ENCODE data around the gene HIGD1B. TPM values are rescaled to one million over a fixed set of nuclear protein-coding genes. Genes with fewer than 3 reads are reported as not detected.

The HIGD1B gene
- total and polyA plus RNA-seq, 9 of the 15 experiments (the other 6 are each of a cell fraction or from before 2014, with no cell fraction given) = not detected

DNA sequence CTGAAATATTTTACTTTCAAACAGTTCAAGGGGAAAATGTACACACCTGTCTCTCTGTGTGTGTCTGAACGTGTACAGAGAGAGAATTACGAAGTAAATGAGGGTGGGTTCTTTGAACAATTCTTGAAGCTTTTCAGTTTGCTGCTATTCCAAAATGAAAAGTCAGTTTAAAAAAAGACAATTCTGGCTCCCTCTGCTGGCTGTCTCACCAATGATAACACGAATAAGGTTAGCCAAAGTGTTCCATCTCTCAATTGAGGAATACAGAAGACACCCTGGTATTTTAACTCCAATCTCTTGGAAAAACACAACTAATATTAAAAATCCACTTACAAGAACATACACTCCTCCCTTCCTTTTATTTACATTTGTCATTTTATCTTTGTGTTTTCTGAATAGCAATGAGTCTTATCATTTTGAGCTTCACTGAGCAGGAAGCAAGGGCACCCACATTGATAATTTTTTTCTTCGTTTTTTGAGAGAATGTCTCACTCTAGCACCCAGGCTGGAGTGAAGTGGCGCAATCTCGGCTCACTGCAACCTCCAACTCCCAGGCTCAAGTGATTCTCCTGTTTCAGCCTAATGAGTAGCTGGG lies 31.0 kb downstream of the HIGD1B start (continued):
- no peak for TF ChIP-seq MEF2D (tag; conservative IDR thresholded peaks at IDR 0.05; ENCODE audit: low read depth)
- TF ChIP-seq FOXK1 (CRISPR knock-in tag; IDR thresholded peaks at IDR 0.05; ENCODE audit: borderline replicate concordance) = no peak
- no peak for TF ChIP-seq TFAM (CRISPR knock-in tag; conservative IDR thresholded peaks at IDR 0.05)
- no peak for TF ChIP-seq HOXB6 (CRISPR knock-in tag; IDR thresholded peaks at IDR 0.05; ENCODE audit: borderline replicate concordance)
- no peak for TF ChIP-seq NFATC3 (IDR thresholded peaks at IDR 0.05)
- TF ChIP-seq SIRT6 (IDR thresholded peaks at IDR 0.05; ENCODE audit: low read depth, low read length) = no peak
- no peak for TF ChIP-seq NFXL1 (CRISPR knock-in tag; IDR thresholded peaks at IDR 0.05)
- TF ChIP-seq SP2 (IDR thresholded peaks at IDR 0.05; ENCODE audit: extremely low read depth, low read depth, low read length, poor library complexity, severe bottlenecking) = no peak
- TF ChIP-seq, protein P1, sequence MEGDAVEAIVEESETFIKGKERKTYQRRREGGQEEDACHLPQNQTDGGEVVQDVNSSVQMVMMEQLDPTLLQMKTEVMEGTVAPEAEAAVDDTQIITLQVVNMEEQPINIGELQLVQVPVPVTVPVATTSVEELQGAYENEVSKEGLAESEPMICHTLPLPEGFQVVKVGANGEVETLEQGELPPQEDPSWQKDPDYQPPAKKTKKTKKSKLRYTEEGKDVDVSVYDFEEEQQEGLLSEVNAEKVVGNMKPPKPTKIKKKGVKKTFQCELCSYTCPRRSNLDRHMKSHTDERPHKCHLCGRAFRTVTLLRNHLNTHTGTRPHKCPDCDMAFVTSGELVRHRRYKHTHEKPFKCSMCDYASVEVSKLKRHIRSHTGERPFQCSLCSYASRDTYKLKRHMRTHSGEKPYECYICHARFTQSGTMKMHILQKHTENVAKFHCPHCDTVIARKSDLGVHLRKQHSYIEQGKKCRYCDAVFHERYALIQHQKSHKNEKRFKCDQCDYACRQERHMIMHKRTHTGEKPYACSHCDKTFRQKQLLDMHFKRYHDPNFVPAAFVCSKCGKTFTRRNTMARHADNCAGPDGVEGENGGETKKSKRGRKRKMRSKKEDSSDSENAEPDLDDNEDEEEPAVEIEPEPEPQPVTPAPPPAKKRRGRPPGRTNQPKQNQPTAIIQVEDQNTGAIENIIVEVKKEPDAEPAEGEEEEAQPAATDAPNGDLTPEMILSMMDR (IDR thresholded peaks at IDR 0.05 in 2 of 3, conservative IDR thresholded peaks at IDR 0.05 in 1 of 3; ENCODE audit: insufficient read depth in 2 of 3, low read depth in 1 of 3, low read length in 3 of 3) = peak; percentile 43 to 69 (median 58); a peak in 5 of 6 replicates
- TF ChIP-seq, protein P2, sequence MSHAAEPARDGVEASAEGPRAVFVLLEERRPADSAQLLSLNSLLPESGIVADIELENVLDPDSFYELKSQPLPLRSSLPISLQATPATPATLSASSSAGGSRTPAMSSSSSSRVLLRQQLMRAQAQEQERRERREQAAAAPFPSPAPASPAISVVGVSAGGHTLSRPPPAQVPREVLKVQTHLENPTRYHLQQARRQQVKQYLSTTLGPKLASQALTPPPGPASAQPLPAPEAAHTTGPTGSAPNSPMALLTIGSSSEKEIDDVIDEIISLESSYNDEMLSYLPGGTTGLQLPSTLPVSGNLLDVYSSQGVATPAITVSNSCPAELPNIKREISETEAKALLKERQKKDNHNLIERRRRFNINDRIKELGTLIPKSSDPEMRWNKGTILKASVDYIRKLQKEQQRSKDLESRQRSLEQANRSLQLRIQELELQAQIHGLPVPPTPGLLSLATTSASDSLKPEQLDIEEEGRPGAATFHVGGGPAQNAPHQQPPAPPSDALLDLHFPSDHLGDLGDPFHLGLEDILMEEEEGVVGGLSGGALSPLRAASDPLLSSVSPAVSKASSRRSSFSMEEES (CRISPR knock-in tag; IDR thresholded peaks at IDR 0.05) = no peak
- no peak for TF ChIP-seq NR2F6 (CRISPR knock-in tag; IDR thresholded peaks at IDR 0.05)
- TF ChIP-seq ZNF644 (tag; IDR thresholded peaks at IDR 0.05; ENCODE audit: low read depth) = no peak
- TF ChIP-seq, protein P3, sequence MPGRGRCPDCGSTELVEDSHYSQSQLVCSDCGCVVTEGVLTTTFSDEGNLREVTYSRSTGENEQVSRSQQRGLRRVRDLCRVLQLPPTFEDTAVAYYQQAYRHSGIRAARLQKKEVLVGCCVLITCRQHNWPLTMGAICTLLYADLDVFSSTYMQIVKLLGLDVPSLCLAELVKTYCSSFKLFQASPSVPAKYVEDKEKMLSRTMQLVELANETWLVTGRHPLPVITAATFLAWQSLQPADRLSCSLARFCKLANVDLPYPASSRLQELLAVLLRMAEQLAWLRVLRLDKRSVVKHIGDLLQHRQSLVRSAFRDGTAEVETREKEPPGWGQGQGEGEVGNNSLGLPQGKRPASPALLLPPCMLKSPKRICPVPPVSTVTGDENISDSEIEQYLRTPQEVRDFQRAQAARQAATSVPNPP (IDR thresholded peaks at IDR 0.05; ENCODE audit: borderline replicate concordance, insufficient read depth, insufficient read length) = no peak

All from K562 (cell line).